Mucosa of descending colon (tissue), 3 donors: ENCODE results near the gene TMBIM6. TPM values are rescaled to one million over a fixed set of nuclear protein-coding genes. Genes with fewer than 3 reads are reported as not detected.
A peak's percentile ranks its signal among the peaks of the same experiment; 100 is the strongest.

Experiments used
- ATAC-seq: fragments of 200-7000 bp; cut with Tn5 transposase; one replicate; pipeline ENCODE4 v1.9.1; 2020; ENCODE audit warnings: mild to moderate bottlenecking, moderate library complexity
- DNase-seq, 3 donors: peaks; one replicate each; pipeline ENCODE4 v3.0.0-alpha.2; 2020
- H3K36me3 ChIP-seq: fragments of 200-600 bp; one replicate; pipeline ENCODE4 v1.8.0; 2021; ENCODE audit warnings: low read depth, mild to moderate bottlenecking
- H3K4me1 ChIP-seq: fragments of 200-600 bp; one replicate; pipeline ENCODE4 v1.8.0; 2021; ENCODE audit warnings: low read depth, mild to moderate bottlenecking
- H3K4me3 ChIP-seq: fragments of 200-600 bp; one replicate; pipeline ENCODE4 v1.8.0; 2021; ENCODE audit warnings: mild to moderate bottlenecking
- H3K9me3 ChIP-seq: fragments of 200-600 bp; one replicate; pipeline ENCODE4 v1.8.0; 2021; ENCODE audit warnings: mild to moderate bottlenecking
- intact Hi-C, 2 donors: fragments of 100-400 bp; cut with DNase I in 1 of 2; cut with micrococcal nuclease in 1 of 2; formaldehyde crosslinking; loops; one replicate each; pipeline versions ENCODE4 v1.11.0 to v1.11.1; 2022; cut with DNase I, micrococcal nuclease
- total RNA-seq, 3 donors: library from RNA; stranded (reverse); fragmentation: NEBNext Ultra II Directional in 2 of 3; extraction: Animal tissue kit (Norgen Biotek cat#: 25700) in 2 of 3; gene quantifications; one replicate each; pipeline versions ENCODE4 v1.2.1 to v1.2.4, GENCODE V29; 2021 to 2023
- TF ChIP-seq, protein P1 (sequence below): fragments of 200-600 bp; IDR thresholded peaks from one replicate; pipeline ENCODE4 v1.8.0; 2022; ENCODE audit warnings: antibody characterized with exemption, mild to moderate bottlenecking
- donor health status: DM: no; HTN: no; CAD: no; lungs with moderate emphysema.
- donor health status: DM: no; HTN: no; CAD: no.
- donor health status: DM: no; HTN: yes; CAD: no.

The TMBIM6 gene
- total RNA-seq, 3 donors from 2014 or later = 614 to 954 (median 773) TPM

DNA sequence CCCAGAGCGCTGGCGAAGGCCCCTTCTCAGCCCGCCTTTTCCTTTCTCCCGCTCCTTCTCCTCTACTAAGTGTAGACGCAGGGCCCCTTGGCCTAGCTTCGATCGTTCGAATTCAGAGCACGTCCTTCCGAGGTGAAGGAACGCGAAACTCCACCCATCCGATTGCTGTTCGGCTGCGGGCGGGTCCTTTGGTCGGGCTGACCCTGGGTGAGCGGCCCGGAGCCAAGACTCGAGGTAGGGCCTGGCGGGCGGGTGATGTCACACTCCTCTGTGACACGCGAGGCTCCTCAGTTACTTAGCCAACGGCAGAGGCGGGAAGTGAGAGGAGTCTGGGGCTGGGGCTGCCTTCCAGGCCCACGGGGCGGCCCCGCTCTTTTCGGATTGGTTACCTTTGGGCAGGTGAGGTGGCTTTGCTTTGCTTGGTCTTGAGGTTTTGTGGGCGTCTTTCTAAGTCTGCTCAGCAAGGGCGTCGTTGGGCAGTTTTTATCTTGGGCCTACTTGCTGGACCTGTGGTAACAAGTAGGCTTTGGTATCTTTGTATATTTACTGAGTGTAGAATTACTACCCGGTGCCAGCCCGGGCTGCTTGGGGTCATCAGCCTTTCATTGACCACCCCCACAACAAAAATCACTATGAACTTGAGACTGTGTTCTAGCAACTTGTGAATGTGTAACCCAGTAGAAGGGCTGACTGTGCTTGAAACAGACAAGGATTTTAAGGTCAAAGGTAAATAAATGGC is 694 bp downstream of the TMBIM6 start:
- intact Hi-C loops = no loop called here
- Histone ChIP-seq H3K9me3 (no peaks in the 10 kb centered on the region), H3K4me1 (peaks cover 18% of the 10 kb centered on the region), H3K4me3 (peak overlapping the region; percentile 58), H3K36me3 (no peaks in the 10 kb centered on the region)
- TF ChIP-seq, protein P1, sequence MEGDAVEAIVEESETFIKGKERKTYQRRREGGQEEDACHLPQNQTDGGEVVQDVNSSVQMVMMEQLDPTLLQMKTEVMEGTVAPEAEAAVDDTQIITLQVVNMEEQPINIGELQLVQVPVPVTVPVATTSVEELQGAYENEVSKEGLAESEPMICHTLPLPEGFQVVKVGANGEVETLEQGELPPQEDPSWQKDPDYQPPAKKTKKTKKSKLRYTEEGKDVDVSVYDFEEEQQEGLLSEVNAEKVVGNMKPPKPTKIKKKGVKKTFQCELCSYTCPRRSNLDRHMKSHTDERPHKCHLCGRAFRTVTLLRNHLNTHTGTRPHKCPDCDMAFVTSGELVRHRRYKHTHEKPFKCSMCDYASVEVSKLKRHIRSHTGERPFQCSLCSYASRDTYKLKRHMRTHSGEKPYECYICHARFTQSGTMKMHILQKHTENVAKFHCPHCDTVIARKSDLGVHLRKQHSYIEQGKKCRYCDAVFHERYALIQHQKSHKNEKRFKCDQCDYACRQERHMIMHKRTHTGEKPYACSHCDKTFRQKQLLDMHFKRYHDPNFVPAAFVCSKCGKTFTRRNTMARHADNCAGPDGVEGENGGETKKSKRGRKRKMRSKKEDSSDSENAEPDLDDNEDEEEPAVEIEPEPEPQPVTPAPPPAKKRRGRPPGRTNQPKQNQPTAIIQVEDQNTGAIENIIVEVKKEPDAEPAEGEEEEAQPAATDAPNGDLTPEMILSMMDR = no peak
- peak; percentile 89 to 94 (median 92) for DNase-seq
- peak; percentile 84 for ATAC-seq

DNA sequence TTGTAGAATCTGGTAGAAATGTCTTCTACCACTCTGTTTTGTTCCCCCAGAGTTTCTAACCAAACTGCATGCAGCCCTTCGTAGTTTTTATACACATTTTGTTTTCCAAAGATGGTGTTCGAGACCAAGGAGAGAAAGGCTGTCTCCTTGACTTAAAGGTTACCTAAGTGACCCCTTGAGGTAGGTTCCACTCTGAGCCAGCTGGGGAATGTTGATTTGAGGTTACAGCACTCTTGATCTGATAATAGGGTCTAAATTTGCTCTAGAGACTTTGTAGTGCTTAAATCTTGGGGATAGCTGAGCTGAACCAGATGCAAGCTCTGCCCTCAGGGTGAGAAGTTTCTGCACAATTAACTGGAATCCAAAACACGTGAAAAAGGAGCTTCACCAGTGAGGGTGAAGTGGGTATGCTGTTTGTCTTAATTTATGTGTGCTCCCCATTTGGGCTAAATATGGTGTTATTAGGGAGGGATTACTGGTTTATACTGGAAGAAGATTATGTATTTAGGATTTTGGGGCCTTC is 3.1 kb downstream of the TMBIM6 start:
- TF ChIP-seq, protein P1 = no peak
- H3K4me1 ChIP-seq = peaks cover 21% of the 10 kb centered on the region
- DNase-seq (no peak), ATAC-seq (no peak)
- H3K9me3 ChIP-seq = no peaks in the 10 kb centered on the region
- H3K36me3 ChIP-seq = no peaks in the 10 kb centered on the region
- H3K4me3 ChIP-seq = no peak overlapping the region
- intact Hi-C loops = no loop called here

DNA sequence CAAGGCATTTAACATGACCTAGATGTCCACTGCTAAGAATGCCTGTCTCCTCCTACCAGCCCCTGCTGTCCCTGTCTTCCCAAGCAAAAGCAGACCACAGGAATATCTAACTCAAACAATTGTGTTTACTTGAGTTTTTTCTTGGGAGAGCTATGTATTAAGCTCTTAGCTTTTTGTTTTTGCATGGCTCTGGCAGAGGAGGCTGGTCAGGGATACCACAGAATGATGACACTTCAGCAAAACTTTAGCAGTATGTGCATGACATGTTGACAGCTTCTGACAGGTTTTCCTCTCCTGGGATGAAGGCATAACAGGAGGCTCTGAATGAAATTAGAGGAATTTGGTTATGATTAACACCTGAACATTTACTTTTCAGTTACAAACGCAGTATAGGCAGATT is 6.9 kb downstream of the TMBIM6 start:
- ATAC-seq (no peak), DNase-seq (no peak)
- no peaks in the 10 kb centered on the region for H3K36me3 ChIP-seq
- no peak overlapping the region for H3K4me3 ChIP-seq
- TF ChIP-seq, protein P1 = no peak
- peaks cover 26% of the 10 kb centered on the region for H3K4me1 ChIP-seq
- intact Hi-C loops = no loop called here
- no peaks in the 10 kb centered on the region for H3K9me3 ChIP-seq

DNA sequence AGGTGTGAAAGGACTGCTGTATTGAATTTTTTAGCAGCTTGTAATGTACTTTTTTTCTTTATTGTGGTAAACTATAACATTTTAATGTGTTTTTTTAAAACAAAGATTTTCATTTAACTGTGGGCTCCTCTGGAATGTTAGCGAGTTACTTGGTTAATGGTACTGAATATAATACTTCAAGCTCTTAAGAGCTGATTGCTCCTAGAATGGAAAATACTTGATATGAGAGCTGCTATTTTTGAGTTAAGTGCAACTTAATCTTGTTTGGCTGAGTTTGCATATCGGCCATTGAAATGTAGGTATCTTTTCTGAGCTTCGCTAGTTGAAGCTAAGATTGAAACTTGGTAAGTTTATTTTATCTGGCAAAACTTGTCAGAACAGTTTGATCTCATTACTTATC is 7.4 kb downstream of the TMBIM6 start:
- DNase-seq (no peak), ATAC-seq (no peak)
- TF ChIP-seq, protein P1 = no peak
- Histone ChIP-seq H3K36me3 (no peaks in the 10 kb centered on the region), H3K4me3 (no peak overlapping the region), H3K4me1 (peaks cover 21% of the 10 kb centered on the region), H3K9me3 (no peaks in the 10 kb centered on the region)
- intact Hi-C loops = no loop called here

DNA sequence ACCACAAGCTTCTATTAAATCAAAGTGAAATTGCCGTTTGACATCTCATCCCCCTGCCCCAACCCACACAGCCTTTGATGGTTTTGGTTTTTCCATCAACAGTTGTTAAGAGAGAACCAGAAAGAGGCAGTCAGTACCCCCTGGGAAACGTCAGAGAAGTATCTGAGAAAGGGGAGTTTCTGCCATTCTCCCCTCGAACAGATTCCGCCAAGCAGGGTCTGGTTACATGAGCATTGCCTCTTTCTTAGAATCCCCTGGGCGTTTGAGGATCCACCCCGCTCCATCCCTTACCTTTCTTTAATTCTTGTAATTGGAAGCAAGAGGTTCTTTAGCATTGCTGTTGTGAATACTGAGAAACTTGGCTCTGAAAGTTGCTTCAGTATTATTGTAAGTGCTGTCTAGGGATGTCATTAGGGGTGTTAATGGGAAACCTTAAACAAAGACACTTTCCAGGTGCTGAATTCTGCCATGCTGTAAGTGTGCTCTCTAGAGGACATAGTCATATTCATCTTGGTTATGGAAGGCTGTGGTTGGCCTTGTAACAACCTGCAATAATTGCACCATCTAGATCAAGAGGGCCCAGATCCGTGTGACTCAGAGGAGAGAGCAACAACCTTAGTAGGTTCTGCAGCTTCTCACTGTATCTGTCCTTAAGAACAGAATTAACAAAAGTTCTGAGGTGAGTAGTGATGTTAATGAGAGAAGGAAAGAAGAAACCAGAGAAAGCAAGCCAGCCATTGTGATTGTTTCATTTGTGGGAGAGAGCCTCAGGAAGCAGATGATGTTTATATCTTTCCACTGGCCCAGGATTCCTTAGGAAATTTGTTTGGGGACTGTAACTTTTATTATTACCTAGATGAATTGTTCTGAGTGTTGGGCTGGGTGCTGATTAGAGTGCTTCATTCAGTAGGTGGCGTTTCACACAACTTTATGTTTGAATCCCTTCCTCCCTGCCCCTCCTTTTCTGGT is 9.0 kb downstream of the TMBIM6 start:
- Histone ChIP-seq H3K36me3 (peaks cover 3% of the 10 kb centered on the region), H3K9me3 (no peaks in the 10 kb centered on the region), H3K4me3 (no peak overlapping the region), H3K4me1 (peaks cover 18% of the 10 kb centered on the region)
- intact Hi-C loops = no loop called here
- ATAC-seq (peak; percentile 88), DNase-seq (no peak)
- TF ChIP-seq, protein P1 = no peak
